ENCODE measurements around the gene NAGK.

DNA sequence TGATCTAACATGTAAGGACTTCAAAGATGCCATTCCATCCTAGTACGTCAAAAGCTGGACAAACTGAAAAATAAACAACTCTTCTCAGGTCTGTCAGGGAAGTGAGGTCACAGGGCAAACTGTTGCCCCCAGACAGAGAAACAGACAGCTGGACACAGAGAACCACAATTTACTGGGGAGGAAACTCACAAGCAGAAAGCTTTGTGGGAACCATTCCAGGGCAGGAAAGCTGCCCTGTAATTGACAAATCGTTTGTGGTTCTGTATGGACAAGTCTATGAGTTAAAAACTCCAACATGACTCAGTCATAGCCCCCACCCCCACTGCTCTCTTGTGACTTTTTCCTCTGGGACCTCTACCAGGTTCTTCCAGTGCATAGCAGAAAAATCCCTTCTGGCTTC is 33.2 kb downstream of the NAGK start:
- TF ChIP-seq, protein P1, sequence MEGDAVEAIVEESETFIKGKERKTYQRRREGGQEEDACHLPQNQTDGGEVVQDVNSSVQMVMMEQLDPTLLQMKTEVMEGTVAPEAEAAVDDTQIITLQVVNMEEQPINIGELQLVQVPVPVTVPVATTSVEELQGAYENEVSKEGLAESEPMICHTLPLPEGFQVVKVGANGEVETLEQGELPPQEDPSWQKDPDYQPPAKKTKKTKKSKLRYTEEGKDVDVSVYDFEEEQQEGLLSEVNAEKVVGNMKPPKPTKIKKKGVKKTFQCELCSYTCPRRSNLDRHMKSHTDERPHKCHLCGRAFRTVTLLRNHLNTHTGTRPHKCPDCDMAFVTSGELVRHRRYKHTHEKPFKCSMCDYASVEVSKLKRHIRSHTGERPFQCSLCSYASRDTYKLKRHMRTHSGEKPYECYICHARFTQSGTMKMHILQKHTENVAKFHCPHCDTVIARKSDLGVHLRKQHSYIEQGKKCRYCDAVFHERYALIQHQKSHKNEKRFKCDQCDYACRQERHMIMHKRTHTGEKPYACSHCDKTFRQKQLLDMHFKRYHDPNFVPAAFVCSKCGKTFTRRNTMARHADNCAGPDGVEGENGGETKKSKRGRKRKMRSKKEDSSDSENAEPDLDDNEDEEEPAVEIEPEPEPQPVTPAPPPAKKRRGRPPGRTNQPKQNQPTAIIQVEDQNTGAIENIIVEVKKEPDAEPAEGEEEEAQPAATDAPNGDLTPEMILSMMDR (IDR thresholded peaks at IDR 0.05): no peak
- no peak for TF ChIP-seq POLR2A (IDR thresholded peaks at IDR 0.05)

Data from sigmoid colon (tissue), 3 donors.